GM18499 (cell line): Measurements from ENCODE around the gene SNW1.
"Not testable (repeated sequence)": the region's sequence is repeated elsewhere in the genome, so short reads cannot be mapped to it uniquely, and the experiment has no call there.

Experiments used
- ATAC-seq: cut with Tn5 transposase; IDR thresholded peaks from one replicate; pipeline ENCODE4 v1.9.1; 2021; ENCODE audit warnings: moderate number of reproducible peaks; ENCODE audit not compliant: insufficient read depth, unreplicated experiment

The SNW1 gene

GRCh38 chr14:77760381-77761204, at the start of gene SNW1:
TSS of gene SNW1 (minus strand) at chr14:77761156. CDS start at chr14:77761127, 29 bp downstream.
- peak; percentile 85 for ATAC-seq

- ATAC-seq, result no peak
Measured at GRCh38 chr14:77809011-77809410, 48.1 kb upstream of the SNW1 start.

GRCh38 chr14:77808250-77808649, 47.3 kb upstream of the SNW1 start:
- ATAC-seq, result no peak

- ATAC-seq, result no peak
Measured at GRCh38 chr14:77805706-77806105, 44.8 kb upstream of the SNW1 start.

GRCh38 chr14:77804592-77804991, 43.6 kb upstream of the SNW1 start:
- ATAC-seq, result no peak

- ATAC-seq, result no peak
Measured at GRCh38 chr14:77800814-77801213, 39.9 kb upstream of the SNW1 start.

GRCh38 chr14:77799863-77800730, 39.1 kb upstream of the SNW1 start, which contains the start of gene ADCK1:
TSS of gene ADCK1 (plus strand) at chr14:77800109. CDS start at chr14:77818979, 18,870 bp downstream.
- ATAC-seq, result peak; percentile 71

- ATAC-seq, result not testable (repeated sequence)
Measured at GRCh38 chr14:77799456-77799855, 38.5 kb upstream of the SNW1 start.

GRCh38 chr14:77794357-77794756, 33.4 kb upstream of the SNW1 start:
- no peak for ATAC-seq

- not testable (repeated sequence) for ATAC-seq
Measured at GRCh38 chr14:77793255-77793654, 32.3 kb upstream of the SNW1 start.

GRCh38 chr14:77791225-77791600, 30.3 kb upstream of the SNW1 start:
- no peak for ATAC-seq

- ATAC-seq, result no peak
Measured at GRCh38 chr14:77790566-77791224, 29.7 kb upstream of the SNW1 start.

- no peak for ATAC-seq
Measured at GRCh38 chr14:77786148-77786547, 25.2 kb upstream of the SNW1 start.

- ATAC-seq, result no peak
Measured at GRCh38 chr14:77782202-77782601, 21.2 kb upstream of the SNW1 start.

- not testable (repeated sequence) for ATAC-seq
Measured at GRCh38 chr14:77773966-77774365, 13.0 kb upstream of the SNW1 start.

- not testable (repeated sequence) for ATAC-seq
Measured at GRCh38 chr14:77768442-77769069, 7.6 kb upstream of the SNW1 start.

GRCh38 chr14:77763978-77764377, 3.0 kb upstream of the SNW1 start:
- no peak for ATAC-seq

- no peak for ATAC-seq
Measured at GRCh38 chr14:77763316-77763715, 2.4 kb upstream of the SNW1 start.

- no peak for ATAC-seq
Measured at GRCh38 chr14:77761205-77761931, 412 bp upstream of the SNW1 start.
